Fibroblast of mammary gland (primary cell): Measurements from ENCODE around the gene HOXD12.

Experiments
- DNase-seq: peaks from one replicate; pipeline ENCODE4 v3.0.0-alpha.2; 2010; ENCODE audit warnings: low read depth
- H3K4me3 ChIP-seq: 2 replicates; pipeline ENCODE4 v1.5.1; 2011; ENCODE audit warnings: low read depth, mild to moderate bottlenecking, low read length, moderate library complexity; ENCODE audit not compliant: control insufficient read depth
- TF ChIP-seq, protein P1 (sequence below): conservative IDR thresholded peaks from 2 replicates; pipeline ENCODE4 v1.5.1; 2011; ENCODE audit warnings: low read depth, low read length, inconsistent platforms; ENCODE audit not compliant: control insufficient read depth, insufficient read depth

Gene HOXD12

DNA sequence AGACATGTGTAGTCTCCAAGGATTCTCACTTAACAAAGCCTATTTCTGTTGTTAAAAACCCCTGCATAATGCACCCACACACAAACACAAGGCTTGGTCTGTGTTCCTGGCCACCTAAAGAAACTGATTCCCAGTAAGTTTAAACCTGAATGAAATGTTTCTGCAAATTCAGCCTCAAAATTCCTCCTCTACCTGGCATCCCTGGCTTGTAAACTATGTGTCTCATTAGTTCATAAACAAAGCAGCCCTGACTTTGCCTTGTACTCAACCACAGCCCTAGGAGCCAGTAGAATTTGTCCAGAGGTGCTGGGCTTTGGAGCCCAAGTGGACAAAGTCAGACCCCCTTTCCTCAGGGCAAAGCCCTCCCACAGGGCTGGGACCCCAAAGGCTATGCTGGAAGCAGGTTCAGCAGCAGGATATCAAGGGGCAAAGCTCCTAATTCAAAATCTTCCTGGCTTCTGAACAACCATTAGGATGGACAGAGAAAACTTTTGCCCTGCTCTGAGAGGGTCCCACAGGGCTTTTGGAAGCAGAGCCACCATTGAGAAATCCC lies 9.7 kb upstream of the HOXD12 start:
- TF ChIP-seq, protein P1, sequence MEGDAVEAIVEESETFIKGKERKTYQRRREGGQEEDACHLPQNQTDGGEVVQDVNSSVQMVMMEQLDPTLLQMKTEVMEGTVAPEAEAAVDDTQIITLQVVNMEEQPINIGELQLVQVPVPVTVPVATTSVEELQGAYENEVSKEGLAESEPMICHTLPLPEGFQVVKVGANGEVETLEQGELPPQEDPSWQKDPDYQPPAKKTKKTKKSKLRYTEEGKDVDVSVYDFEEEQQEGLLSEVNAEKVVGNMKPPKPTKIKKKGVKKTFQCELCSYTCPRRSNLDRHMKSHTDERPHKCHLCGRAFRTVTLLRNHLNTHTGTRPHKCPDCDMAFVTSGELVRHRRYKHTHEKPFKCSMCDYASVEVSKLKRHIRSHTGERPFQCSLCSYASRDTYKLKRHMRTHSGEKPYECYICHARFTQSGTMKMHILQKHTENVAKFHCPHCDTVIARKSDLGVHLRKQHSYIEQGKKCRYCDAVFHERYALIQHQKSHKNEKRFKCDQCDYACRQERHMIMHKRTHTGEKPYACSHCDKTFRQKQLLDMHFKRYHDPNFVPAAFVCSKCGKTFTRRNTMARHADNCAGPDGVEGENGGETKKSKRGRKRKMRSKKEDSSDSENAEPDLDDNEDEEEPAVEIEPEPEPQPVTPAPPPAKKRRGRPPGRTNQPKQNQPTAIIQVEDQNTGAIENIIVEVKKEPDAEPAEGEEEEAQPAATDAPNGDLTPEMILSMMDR = no peak
- no peak overlapping the region for H3K4me3 ChIP-seq

DNA sequence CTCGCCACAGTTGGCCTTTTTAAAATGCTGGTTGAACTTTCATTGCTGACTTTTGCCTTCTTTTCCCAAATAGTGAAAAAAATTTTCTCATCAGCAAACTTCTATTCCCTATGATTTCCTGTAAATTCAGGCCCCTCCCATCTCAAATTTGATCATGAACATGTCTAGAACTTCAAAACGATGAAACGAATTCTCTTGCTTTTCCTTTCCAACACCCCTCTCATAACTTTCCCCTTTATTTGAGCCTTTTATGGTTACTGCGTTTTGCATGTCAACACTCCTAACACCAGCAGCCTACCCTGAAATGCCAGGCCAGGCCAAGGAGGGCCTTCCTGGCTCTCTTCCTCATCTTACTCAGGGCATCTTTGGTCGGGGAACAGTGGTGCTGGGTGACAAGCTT lies 8.7 kb upstream of the HOXD12 start:
- DNase-seq = no peak
- H3K4me3 ChIP-seq = no peak overlapping the region
- TF ChIP-seq, protein P1 = no peak

More for the DNA sequence above, 9.7 kb upstream of the HOXD12 start:
- no peak for DNase-seq

DNA sequence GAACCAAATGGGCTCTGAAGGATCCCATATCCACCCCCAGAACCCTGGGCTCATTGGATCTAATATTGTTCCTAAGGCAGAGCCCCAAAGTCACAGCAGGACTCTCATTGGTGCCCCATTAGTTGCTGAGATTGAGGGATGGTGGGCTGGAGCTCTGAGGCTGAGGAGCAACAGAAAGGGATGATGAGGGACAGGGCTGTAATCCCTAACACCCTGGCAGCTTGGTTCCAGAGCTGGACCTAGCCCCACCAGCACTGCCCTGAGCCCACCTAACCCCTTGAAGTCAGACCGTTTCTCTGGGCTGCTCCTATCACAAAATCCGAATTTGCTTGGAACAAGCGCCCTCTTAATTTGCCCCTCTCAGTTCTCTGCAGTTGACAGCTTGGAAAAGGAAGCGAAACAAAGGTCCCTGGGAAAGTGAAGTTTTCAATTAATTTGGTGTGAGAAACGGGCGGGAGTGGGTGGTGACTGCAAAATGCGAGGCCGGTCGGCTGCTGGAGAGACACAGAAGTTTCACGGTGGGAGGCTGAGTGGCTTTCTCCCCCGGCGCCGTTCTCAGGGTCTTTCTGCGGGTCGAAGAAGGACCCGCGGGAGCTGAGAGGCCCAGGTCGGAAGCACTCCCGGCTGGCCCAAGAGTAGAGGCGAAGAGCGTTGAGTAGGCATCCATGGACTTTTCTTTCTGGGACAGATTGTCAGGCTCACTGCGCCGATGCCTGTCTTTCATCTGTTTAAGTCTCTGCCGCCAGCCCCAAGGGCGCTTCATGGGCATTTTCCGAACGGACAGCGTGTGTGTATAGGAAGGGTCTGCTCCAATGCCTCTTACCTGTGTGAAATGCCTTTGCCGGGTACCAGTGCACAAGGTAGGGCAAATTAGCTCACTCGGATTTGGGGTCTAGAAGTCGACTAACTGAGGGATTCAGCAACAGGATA lies 8.0 kb upstream of the HOXD12 start:
- no peak overlapping the region for H3K4me3 ChIP-seq
- TF ChIP-seq, protein P1 = no peak
- no peak for DNase-seq

DNA sequence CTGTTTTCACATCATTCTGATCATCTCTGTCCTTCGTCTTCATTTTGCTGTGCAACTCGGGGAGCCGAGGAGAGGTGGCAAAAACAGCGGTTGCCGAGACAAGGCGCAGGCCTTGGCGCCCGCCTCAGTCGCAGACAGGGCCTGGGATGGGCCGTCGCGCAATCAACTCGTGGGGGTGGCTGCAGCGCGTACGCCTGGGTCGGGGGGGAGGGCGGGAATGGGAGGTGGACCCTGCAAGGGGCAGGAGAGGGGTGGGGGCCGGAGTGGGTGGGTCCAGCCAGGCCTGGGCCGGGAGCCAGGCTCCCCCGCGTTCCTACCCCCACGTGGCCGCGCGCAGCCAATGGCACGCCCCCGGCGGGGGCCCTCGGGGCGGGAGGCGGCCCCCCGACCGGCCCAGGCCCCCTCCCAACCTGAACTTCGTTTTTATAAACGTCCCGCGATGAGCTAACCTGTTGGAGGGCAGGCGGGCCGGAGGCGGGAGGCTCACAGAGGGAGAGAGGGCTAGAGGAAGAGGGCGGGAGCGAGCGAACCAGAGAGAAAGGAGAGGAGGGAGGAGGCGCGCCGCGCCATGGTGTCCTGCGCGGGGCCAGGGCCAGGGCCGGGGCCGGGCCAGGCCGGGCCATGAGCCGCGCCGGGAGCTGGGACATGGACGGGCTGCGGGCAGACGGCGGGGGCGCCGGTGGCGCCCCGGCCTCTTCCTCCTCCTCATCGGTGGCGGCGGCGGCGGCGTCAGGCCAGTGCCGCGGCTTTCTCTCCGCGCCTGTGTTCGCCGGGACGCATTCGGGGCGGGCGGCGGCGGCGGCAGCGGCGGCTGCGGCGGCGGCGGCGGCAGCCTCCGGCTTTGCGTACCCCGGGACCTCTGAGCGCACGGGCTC lies 7.1 kb upstream of the HOXD12 start, which contains the start of gene HOXD13:
TSS of gene HOXD13 (plus strand) at position 452 of the 875 bp plus-strand sequence. CDS start at position 622, 170 bp downstream.
- H3K4me3 ChIP-seq = no peak within 1 kb of the TSS
- no peak for DNase-seq

DNA sequence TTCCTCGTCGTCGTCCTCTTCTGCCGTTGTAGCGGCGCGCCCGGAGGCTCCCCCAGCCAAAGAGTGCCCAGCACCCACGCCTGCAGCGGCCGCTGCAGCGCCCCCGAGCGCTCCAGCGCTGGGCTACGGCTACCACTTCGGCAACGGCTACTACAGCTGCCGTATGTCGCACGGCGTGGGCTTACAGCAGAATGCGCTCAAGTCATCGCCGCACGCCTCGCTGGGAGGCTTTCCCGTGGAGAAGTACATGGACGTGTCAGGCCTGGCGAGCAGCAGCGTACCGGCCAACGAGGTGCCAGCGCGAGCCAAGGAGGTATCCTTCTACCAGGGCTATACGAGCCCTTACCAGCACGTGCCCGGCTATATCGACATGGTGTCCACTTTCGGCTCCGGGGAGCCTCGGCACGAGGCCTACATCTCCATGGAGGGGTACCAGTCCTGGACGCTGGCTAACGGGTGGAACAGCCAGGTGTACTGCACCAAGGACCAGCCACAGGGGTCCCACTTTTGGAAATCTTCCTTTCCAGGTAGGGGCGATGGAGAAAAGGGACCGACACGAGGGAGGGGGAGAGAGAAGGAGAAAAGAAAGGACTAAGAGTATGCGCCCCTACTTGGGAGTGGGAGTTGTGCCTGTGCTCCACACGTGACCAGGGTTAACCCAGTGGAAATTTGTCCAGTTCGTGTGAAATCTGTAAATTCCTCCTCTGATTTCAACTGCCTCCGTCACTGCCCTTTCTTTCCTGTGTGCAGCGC lies 6.3 kb upstream of the HOXD12 start:
- no peak for DNase-seq
- TF ChIP-seq, protein P1 = no peak
- no peak overlapping the region for H3K4me3 ChIP-seq

More for the DNA sequence above, 7.1 kb upstream of the HOXD12 start, which contains the start of gene HOXD13:
- TF ChIP-seq, protein P1 = no peak

DNA sequence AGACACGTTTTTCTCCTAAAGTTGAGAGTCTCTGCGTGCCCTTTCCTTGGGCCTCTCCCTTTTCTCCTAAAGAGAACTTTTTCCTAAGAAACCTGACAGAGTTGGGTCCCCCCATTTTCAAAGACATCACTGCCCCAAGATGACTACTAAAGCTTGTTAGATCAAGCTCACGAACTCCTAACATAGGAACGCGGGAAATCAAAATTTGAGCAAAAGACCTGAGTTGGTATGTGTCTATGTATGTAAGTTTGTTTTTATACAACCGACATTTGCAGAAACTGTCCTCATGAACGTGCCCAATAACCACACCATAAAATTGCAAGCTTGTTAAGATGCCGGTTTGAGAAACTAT lies 5.7 kb upstream of the HOXD12 start:
- DNase-seq = no peak
- no peak overlapping the region for H3K4me3 ChIP-seq
- TF ChIP-seq, protein P1 = no peak
